ENCODE data around the gene ZBTB32.
A peak's percentile ranks its signal among the peaks of the same experiment; 100 is the strongest.

ZBTB32 gene

GRCh38 chr19:35742121-35742724 lies 37.9 kb downstream of the ZBTB32 start, which contains the start of gene IGFLR1:
IGFLR1 (minus strand) TSS chr19:35742452; CDS start chr19:35741180, 1,272 bp downstream.
- no peak for TF ChIP-seq CTCF (IDR thresholded peaks at IDR 0.05; ENCODE audit: low read depth, low read length, missing control alignments)
- H3K4me3 ChIP-seq (ENCODE audit: low read depth, low read length) = peak within 1 kb of the TSS; percentile 65
- peak; percentile 79 for DNase-seq (ENCODE audit: low read depth)

GRCh38 chr19:35743640-35744429 lies 39.5 kb downstream of the ZBTB32 start:
- peak overlapping the region; percentile 77 for H3K4me3 ChIP-seq (ENCODE audit: low read depth, low read length)
- no peak for TF ChIP-seq CTCF (IDR thresholded peaks at IDR 0.05; ENCODE audit: low read depth, low read length, missing control alignments)
- no peak for DNase-seq (ENCODE audit: low read depth)

GRCh38 chr19:35744430-35745327 lies 40.3 kb downstream of the ZBTB32 start:
- peak overlapping the region; percentile 77 for H3K4me3 ChIP-seq (ENCODE audit: low read depth, low read length)
- peak; percentile 12 for TF ChIP-seq CTCF (IDR thresholded peaks at IDR 0.05; ENCODE audit: low read depth, low read length, missing control alignments)
- DNase-seq (ENCODE audit: low read depth) = peak; percentile 82

DNA sequence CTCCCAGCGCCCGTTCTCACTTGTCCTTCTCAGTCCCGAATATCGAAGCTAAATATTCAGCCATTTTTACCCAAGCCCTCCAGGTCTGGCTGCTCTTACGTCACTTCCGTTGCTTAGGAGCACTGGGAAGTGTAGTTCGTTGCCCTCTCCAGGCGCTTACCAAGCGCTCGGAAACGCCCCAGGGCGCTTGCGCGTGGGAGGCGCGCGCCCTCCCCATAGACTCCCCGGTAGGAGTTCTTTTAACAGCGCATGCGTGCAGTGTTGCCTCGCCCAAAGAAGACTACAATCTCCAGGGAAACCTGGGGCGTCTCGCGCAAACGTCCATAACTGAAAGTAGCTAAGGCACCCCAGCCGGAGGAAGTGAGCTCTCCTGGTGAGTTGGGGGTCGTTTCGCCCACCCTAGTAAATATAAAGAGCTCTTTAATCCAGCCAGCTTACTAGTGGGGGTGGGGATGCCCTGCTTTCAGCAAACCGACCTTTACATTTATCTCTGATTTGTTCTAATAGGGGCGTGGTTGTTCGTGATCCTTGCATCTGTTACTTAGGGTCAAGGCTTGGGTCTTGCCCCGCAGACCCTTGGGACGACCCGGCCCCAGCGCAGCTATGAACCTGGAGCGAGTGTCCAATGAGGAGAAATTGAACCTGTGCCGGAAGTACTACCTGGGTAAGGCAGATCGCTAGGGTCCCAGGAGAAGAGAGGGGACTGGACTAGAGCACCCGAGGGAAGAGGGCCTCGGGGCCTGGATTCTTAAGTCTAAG lies 41.1 kb downstream of the ZBTB32 start, which contains the start of the genes PSENEN and U2AF1L4:
TSS of gene PSENEN (plus strand) at position 324 of the 759 bp plus-strand sequence. CDS start at position 604, 280 bp downstream.
TSS of gene U2AF1L4 (minus strand) at position 91 of the 759 bp plus-strand sequence. CDS start at position 64, 27 bp downstream.
- peak; percentile 99 for DNase-seq (ENCODE audit: low read depth)
- H3K4me3 ChIP-seq (ENCODE audit: low read depth, low read length) = peak within 1 kb of the TSS; percentile 77
- TF ChIP-seq CTCF (IDR thresholded peaks at IDR 0.05; ENCODE audit: low read depth, low read length, missing control alignments) = no peak

GRCh38 chr19:35746087-35746462 lies 41.7 kb downstream of the ZBTB32 start:
- peak overlapping the region; percentile 77 for H3K4me3 ChIP-seq (ENCODE audit: low read depth, low read length)
- DNase-seq (ENCODE audit: low read depth) = no peak
- no peak for TF ChIP-seq CTCF (IDR thresholded peaks at IDR 0.05; ENCODE audit: low read depth, low read length, missing control alignments)

DNA sequence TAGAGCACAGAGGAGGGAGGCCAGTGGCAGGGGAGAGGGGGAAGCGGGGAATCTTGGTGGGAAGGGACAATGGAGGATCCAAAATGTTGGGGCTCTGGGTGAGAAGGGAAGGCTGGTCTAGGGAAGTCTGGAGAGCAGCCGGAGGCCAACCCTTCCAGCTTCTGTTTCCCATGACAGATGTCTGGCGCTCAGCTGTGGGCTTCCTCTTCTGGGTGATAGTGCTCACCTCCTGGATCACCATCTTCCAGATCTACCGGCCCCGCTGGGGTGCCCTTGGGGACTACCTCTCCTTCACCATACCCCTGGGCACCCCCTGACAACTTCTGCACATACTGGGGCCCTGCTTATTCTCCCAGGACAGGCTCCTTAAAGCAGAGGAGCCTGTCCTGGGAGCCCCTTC lies 42.2 kb downstream of the ZBTB32 start:
- no peak for TF ChIP-seq CTCF (IDR thresholded peaks at IDR 0.05; ENCODE audit: low read depth, low read length, missing control alignments)
- peak overlapping the region; percentile 77; the same call in 1 of the 2 replicates for H3K4me3 ChIP-seq (ENCODE audit: low read depth, low read length)
- DNase-seq (ENCODE audit: low read depth) = no peak

All from GM12864 (cell line).